NCI-H526 treated with DMSO at 0.1 percent for 48 hours (cell line): Measurements from ENCODE around the gene FOXO3.

Source experiments
- DNase-seq: peaks from one replicate; lab custom pipeline; 2025; lab: John Stamatoyannopoulos, UW

FOXO3 gene

GRCh38 chr6:108684771-108685329 lies 124.1 kb downstream of the FOXO3 start:
- no peak for DNase-seq

DNA sequence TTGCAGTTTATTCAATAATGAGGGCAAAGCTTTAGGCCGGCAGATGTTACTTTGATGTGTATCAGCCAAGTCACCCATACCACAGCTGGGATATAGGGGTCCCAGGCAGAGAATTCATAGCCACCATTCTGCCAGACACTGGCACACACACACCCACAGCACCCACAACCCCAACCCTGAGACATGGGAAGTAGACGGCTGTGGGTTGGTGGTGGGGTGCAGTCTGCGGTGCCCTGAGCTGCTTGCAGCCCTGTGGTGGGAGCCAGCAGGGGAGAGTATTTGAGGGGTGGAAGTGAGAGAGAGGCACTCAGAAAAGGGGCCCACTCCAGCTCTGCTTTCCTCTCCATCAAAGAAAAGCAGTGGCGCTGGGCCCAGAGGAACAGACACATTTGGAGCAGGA lies 125.3 kb downstream of the FOXO3 start:
- DNase-seq: no peak

GRCh38 chr6:108686896-108687295 lies 126.2 kb downstream of the FOXO3 start:
- no peak for DNase-seq

GRCh38 chr6:108687921-108688320 lies 127.2 kb downstream of the FOXO3 start:
- no peak for DNase-seq

DNA sequence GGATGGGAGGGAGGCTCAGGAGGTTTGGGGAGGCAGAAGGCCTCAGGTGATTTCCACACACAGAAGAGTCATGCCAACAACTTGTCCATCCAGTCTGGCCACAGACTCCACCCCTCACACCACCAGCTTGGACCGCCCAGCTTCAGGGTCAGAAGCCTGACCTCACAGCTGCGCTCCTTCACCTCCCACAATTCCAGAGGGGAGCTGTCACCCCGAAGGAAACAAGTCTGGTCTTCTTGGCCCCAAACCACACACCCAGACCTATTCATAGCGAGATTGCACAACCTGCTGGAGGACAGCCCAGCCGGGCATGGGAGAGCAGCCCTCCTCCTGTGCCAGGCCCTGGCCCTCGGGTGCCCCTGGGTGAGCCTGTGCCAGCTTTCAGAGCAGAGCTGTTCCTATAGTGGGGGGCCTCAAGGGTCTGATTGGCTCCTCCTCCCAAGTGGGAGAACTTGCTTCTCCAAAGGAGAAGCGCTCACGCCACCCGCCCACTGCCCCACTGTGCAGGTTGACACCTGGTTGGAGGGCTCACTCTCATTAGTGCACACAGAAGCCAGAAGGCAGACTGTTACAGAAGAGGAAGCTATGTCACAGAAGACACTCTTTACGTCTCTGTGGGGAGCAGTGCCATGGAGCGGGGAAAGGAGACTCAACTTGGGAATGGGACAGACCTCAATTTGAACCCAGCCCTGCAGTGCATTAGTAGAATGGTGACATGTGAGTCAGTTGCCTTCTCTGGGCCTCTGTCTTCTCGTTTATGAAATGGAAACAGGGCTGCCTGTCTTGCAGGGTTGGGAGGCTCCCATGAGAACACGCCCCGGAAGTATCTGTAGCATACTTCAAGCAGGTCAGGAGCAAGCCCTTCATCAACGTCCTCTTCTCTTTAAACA lies 128.8 kb downstream of the FOXO3 start:
- no peak for DNase-seq

DNA sequence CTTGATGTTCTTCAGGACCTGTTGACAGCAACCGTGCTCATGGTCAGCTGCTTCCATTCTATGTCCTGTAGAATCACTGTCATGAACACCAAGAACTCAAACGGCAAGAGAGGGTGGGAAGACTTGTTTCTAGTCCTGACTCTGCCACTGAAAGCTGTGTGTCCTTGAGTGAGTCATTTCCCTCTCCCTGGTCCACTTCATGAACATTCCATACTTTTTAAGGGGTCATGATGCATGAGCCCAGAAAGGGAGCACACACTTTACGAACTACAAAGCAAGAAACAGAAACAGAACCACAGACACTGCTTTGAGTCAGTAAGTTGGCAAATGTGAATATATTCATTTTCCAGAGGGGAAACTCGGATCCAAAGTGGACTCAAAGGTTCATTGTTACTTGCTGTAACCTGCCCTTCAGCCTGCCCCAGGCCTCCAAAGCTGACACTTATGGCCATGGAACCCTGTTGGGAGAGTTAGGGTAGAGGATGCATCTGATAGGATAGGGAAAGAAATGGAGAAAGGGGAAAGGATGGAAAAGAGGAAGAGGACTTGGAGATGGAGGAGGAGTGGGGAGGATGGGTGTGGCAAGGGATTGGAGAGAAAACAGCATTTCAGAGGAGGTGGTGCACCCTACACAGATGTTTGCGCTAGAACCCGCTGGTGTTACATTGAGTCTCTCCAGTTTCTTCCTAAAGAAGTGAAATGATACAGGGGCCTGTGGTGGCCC lies 129.8 kb downstream of the FOXO3 start:
- no peak for DNase-seq

- DNase-seq: no peak
These were observed 132.9 kb downstream of the FOXO3 start for GRCh38 chr6:108693430-108694154.

GRCh38 chr6:108694816-108695215 lies 134.1 kb downstream of the FOXO3 start:
- no peak for DNase-seq

DNA sequence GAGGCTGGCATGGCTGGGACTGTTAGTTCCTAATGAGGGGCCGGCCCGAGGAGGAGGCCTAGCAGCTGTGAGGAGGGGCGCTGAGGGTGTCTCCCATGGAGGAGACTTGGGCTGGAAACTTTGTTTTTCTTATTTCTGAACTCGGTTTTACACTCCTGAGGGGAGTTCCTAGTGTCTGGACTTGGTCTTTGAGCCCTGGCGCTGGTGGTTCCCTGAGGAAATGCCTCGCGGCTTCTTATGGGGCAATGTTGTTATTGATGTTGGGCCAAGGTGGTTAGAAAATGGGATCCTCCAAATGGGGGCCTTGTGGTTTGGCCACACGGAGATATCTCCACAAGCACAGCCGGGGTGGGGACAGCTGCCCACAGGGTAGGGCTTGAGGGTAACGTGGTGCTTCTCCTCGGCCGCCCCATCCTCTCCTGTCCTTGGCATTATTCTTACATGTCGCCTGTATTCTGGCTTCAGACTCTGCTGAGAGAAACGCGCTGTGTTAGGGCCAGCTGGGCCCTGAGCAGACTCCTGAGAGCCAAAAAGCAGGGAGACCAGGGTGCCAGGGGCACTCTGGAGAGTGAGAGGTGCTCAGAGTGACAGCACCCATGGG lies 136.9 kb downstream of the FOXO3 start:
- DNase-seq: no peak

DNA sequence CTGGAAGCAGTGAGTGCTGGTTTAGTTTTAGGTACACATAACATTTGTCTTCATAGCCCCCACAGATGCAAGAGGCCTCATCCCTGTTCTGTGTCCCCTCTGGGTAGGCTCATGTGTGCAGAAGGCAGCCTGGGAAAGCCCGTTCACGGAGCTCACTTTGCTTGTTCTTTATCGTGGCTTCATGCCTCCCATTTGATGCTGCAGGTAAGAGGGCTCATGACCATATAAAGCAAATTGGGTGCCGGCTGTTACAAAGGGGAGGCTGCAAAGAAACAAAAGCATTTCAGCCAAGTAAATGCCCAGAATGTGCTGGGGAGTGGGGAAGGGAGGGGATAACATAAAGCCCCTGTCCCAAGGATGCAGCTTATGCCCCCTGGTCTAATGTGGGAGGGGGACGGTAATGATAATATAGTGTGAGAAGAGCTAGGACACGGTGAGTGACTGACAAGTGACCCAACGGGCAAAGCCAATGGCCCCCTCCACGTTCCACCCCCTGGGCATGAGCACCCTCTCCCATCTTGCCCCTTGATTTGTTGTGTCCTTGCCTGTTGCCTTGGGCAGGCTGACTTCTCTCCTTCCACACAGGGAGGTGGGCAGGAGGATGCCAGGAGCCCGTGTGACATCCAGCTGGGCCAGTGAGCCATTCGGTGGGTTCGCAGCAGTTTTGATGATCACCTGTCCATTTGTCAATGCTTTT lies 138.0 kb downstream of the FOXO3 start:
- no peak for DNase-seq

GRCh38 chr6:108699290-108700041 lies 138.7 kb downstream of the FOXO3 start:
- no peak for DNase-seq

GRCh38 chr6:108702106-108702851 lies 141.6 kb downstream of the FOXO3 start:
- no peak for DNase-seq

DNA sequence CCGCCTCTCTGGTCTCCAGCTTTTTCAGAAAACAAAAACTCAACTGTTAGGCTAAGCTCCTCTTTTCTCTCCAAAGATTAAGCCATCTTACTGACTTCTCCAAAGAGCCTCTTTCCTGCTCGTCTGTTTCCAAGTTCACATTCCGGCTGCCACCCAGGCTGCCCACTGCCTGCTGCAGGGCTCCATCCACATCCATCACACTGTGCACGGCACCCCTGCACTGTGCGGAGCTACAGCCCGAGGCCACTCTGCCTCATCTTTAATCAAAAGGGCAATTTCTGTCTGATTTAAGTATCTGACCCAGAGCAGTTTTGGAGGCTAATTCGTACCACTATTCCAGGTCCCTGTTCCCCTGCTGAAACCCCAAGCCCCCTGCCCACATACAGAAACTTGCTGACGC lies 145.9 kb downstream of the FOXO3 start:
- no peak for DNase-seq

DNA sequence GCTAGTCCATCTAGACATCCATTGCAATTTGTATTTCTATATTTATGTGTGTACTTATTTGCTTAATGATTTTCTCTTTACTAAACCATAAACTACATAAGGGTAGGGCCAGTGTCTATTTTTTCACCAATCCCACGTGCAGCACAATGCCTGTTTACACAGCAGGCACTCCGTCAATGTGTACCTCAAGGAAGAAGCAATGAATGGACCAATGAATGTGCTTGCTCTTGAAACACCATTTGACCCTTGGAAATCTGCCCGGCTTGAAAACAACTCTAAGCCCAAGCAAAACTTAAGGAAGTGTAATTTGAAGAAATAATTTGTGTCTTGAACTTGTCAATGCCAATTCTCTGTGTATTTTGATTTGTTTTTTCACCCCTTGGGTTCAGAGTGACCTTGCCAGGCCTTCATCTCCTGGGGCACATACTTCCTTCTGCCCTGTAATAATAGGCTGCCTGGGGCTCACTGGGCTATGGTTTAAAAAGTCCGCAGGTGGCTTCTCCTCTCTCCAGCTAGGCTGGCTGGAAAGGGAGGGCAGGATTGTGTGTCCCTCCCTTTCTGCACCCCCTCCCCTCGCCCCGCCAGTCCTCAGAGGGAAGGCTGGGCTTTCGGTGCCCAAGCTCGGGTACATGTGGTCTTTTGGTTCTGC lies 146.7 kb downstream of the FOXO3 start:
- DNase-seq: no peak

- no peak for DNase-seq
These were observed 149.3 kb downstream of the FOXO3 start for GRCh38 chr6:108710030-108710429.

- no peak for DNase-seq
These were observed 149.8 kb downstream of the FOXO3 start for GRCh38 chr6:108710551-108710950.

- DNase-seq: no peak
These were observed 150.4 kb downstream of the FOXO3 start for GRCh38 chr6:108711071-108711470.

DNA sequence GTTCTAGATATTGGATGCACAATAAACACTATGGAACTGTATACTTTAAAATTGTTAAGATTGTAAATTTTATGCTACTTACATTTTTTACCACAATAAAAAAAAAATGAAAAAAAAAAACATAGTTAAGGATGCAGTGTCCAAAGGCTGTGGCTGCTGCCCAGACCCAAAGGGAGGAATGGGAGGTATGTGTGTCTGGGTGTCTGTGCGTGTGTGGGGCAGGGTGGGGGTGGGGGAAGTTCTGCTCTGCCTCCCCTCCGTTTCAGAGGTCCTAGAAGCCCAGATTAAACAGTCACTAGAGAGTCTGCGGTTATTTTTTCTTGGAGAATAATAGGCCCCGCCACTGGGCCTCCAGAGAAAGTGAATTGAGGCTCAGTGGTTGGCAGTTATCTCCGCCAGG lies 151.1 kb downstream of the FOXO3 start:
- no peak for DNase-seq

GRCh38 chr6:108712946-108713345 lies 152.2 kb downstream of the FOXO3 start:
- no peak for DNase-seq
